Measurements from ENCODE around the gene ADGRV1. TPM values are rescaled to one million over a fixed set of nuclear protein-coding genes. Genes with fewer than 3 reads are reported as not detected.

The ADGRV1 gene
- total RNA-seq, 4 donors from 2014 or later, result 0.08 to 0.87 (median 0.41) TPM

DNA sequence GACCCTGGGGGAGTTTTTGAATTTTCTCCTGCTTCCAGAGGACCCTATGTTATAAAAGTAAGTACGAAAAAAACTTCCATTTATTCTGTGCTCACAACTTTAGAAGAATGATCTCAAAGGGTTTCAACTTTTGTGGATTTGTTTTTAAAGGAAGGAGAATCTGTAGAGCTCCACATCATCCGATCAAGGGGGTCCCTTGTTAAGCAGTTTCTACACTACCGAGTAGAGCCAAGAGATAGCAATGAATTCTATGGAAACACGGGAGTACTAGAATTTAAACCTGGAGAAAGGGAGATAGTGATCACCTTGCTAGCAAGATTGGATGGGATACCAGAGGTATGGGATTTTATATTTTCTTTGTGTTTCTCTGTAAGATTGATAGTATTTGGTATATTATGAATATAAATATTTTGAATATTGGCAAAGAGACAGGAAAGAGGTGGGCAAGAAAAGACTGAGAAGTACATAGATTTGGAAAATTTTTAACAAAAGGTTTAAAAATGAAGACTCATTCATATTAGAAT lies 84.2 kb downstream of the ADGRV1 start:
- TF ChIP-seq POLR2AphosphoS5 (IDR thresholded peaks at IDR 0.05) (no peak), EP300 (IDR thresholded peaks at IDR 0.05) (no peak), POLR2A (IDR thresholded peaks at IDR 0.05) (no peak)
- TF ChIP-seq, protein P1, sequence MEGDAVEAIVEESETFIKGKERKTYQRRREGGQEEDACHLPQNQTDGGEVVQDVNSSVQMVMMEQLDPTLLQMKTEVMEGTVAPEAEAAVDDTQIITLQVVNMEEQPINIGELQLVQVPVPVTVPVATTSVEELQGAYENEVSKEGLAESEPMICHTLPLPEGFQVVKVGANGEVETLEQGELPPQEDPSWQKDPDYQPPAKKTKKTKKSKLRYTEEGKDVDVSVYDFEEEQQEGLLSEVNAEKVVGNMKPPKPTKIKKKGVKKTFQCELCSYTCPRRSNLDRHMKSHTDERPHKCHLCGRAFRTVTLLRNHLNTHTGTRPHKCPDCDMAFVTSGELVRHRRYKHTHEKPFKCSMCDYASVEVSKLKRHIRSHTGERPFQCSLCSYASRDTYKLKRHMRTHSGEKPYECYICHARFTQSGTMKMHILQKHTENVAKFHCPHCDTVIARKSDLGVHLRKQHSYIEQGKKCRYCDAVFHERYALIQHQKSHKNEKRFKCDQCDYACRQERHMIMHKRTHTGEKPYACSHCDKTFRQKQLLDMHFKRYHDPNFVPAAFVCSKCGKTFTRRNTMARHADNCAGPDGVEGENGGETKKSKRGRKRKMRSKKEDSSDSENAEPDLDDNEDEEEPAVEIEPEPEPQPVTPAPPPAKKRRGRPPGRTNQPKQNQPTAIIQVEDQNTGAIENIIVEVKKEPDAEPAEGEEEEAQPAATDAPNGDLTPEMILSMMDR (IDR thresholded peaks at IDR 0.05), result no peak
- no peaks in the 10 kb centered on the region for H3K4me1 ChIP-seq
- no peaks in the 10 kb centered on the region for H3K9me3 ChIP-seq
- no peaks in the 10 kb centered on the region for H3K36me3 ChIP-seq
- 66 to 67% methylated on average over 4 of the region's 4 CpGs for WGBS, 2 donors (ENCODE audit: low coverage in 1 of 2)
- H3K27me3 ChIP-seq, result no peaks in the 10 kb centered on the region
- H3K27ac ChIP-seq, result no peak overlapping the region
- no peak overlapping the region for H3K4me3 ChIP-seq
- no peak for ATAC-seq

DNA sequence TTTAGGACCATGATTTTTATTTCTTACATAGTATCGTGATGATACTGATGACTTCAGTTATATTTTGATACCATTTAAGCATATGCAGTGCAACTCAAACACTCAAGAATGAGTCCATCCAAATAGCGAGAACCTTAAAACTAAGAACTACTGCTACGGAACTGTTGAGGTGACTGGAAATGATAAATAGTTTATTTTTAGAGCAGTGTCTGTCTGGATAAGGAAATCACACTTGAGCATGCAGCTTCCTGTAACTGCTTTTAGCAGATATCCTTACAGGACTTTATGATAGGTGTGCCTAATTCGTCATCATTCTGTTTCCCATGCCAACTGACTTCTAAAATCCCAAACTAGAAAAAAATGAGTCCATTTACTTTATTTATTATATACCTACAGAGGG lies 85.5 kb downstream of the ADGRV1 start:
- Histone ChIP-seq H3K27me3 (no peaks in the 10 kb centered on the region), H3K27ac (no peak overlapping the region), H3K4me1 (no peaks in the 10 kb centered on the region), H3K9me3 (no peaks in the 10 kb centered on the region), H3K36me3 (no peaks in the 10 kb centered on the region), H3K4me3 (no peak overlapping the region)
- no peak for TF ChIP-seq POLR2A (IDR thresholded peaks at IDR 0.05)
- 48 to 79% methylated on average over 4 of the region's 4 CpGs for WGBS, 2 donors (ENCODE audit: low coverage in 1 of 2)
- ATAC-seq, result no peak

DNA sequence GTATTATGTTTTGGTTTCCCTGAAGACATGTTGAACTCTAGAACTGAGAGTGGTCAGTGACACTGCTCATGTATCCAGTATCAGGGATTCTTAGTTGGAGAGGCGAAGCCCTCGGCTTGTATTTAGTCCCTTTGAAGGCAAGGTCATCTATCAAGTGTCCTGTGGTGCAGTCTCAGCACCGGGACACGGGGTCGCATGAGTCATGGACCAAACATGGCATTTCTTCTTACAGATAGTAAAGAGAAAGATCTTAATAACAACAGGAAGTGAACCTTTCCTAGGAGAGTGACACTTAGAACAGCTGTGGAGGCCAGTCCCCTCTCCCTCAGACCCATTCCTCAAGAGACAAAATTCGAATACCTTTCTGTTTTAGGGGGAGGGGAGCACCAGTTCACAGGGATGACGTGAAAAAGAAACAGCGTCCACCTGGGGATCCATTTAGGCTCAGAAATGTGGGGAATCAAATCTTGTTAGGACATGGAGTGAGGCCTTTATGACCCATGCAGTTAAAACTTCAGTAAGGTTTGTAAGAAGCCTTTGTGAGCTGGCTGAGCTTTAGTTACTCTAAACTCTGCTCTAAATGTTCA lies 86.5 kb downstream of the ADGRV1 start:
- no peak for ATAC-seq
- Histone ChIP-seq H3K27ac (no peak overlapping the region), H3K4me1 (no peaks in the 10 kb centered on the region), H3K9me3 (no peaks in the 10 kb centered on the region), H3K27me3 (no peaks in the 10 kb centered on the region), H3K36me3 (no peaks in the 10 kb centered on the region), H3K4me3 (no peak overlapping the region)
- 26% methylated on average over 8 of the region's 8 CpGs for WGBS, 2 donors (ENCODE audit: low coverage in 1 of 2)
- TF ChIP-seq POLR2AphosphoS5 (IDR thresholded peaks at IDR 0.05) (no peak), POLR2A (IDR thresholded peaks at IDR 0.05) (no peak), EP300 (IDR thresholded peaks at IDR 0.05) (no peak)
- TF ChIP-seq, protein P1 (IDR thresholded peaks at IDR 0.05), result no peak

GRCh38 chr5:90650767-90651166 lies 92.2 kb downstream of the ADGRV1 start:
- H3K36me3 ChIP-seq, result no peaks in the 10 kb centered on the region
- 38 to 44% methylated on average over 1 of the region's 1 CpG for WGBS, 2 donors (ENCODE audit: low coverage in 1 of 2)

GRCh38 chr5:90654215-90654614 lies 95.6 kb downstream of the ADGRV1 start:
- Histone ChIP-seq H3K36me3 (no peaks in the 10 kb centered on the region), H3K4me3 (no peak overlapping the region), H3K9me3 (no peaks in the 10 kb centered on the region), H3K27ac (no peak overlapping the region), H3K4me1 (no peaks in the 10 kb centered on the region), H3K27me3 (no peaks in the 10 kb centered on the region)
- 78 to 81% methylated on average over 2 of the region's 2 CpGs for WGBS, 2 donors (ENCODE audit: low coverage in 1 of 2)
- TF ChIP-seq POLR2A (IDR thresholded peaks at IDR 0.05) (no peak), EP300 (IDR thresholded peaks at IDR 0.05) (no peak), POLR2AphosphoS5 (IDR thresholded peaks at IDR 0.05) (no peak)
- TF ChIP-seq, protein P1 (IDR thresholded peaks at IDR 0.05), result no peak
- no peak for ATAC-seq

More at GRCh38 chr5:90650767-90651166, 92.2 kb downstream of the ADGRV1 start:
- TF ChIP-seq EP300 (IDR thresholded peaks at IDR 0.05), result no peak
- TF ChIP-seq, protein P1 (IDR thresholded peaks at IDR 0.05), result no peak
- TF ChIP-seq POLR2A (IDR thresholded peaks at IDR 0.05), result no peak
- TF ChIP-seq POLR2AphosphoS5 (IDR thresholded peaks at IDR 0.05), result no peak
- H3K4me1 ChIP-seq, result no peaks in the 10 kb centered on the region
- no peak for ATAC-seq
- no peak overlapping the region for H3K4me3 ChIP-seq
- no peaks in the 10 kb centered on the region for H3K9me3 ChIP-seq
- H3K27ac ChIP-seq, result no peak overlapping the region
- no peaks in the 10 kb centered on the region for H3K27me3 ChIP-seq
